GM20431 (cell line): ENCODE data around the gene EID3.
"Not testable (repeated sequence)": the region's sequence is repeated elsewhere in the genome, so short reads cannot be mapped to it uniquely, and the experiment has no call there.

Experiments used
- in situ Hi-C: fragments of 300-500 bp; cut with MseI, MboI; formaldehyde crosslinking; loops from one replicate; pipeline ENCODE4 v1.15.0; 2020; ENCODE audit warnings: low sequenced_read_pairs; ENCODE audit not compliant: unreplicated experiment

The EID3 gene

DNA sequence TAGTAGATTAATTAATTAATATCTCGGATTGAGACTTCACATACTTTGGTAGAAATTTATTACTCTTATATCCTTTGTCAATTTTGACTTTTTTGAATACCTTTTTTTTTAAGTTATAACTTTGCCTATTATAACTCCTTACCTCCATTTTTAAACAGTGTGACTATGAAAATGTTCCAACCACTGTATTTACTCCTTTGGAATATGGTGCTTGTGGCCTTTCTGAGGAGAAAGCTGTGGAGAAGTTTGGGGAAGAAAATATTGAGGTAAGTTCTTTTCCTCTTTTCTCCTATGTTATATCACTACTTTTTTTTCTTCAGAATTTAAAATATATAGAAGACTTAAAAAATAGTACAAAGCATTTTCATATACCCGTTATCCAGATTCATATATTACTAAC, 27.8 kb downstream of the EID3 start:
- in situ Hi-C loops, result no loop called here

DNA sequence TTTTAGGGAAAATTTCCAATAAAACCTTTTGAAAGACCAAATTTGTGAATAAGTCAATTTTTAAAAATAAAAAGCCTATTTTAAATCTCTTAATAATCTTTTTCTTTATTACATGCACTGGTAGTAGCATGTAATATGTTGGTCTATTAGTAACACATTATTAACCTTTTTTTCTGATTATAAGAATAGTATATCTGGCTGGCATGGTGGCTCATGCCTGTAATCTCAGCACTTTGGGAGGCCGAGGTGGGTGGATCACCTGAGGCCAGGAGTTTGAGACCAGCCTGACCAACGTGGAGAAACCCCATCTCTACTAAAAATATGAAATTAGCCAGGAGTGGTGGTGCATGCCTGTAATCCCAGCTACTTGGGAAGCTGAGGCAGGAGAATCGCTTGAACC, 28.7 kb downstream of the EID3 start:
- in situ Hi-C loops, result not testable (repeated sequence)

DNA sequence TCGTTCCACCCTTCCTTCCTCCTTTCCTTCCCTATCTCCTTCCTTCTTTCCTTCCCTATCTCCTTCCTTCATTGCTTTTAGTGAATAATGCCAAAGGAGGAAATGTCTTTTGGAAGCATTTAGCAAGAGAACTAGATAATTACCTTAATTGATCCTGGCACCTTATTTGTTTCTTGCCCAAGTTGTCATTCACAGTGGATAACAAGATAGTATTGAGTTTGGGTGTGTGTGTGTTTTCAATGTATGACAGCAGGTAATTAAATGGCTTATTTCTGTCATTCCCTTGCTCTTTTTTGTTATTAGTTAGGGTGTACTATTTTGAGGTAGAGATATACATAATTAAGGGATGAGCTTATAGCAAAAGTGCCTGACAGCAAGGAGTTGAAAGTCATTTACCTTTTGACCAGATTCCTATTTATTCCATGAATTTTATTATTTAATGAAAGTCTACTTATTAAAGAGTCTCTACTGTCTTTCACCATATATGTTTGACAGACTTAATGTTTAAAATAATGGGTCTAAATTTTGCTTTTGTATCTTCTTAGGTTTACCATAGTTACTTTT, 30.2 kb downstream of the EID3 start:
- in situ Hi-C loops, result no loop called here

DNA sequence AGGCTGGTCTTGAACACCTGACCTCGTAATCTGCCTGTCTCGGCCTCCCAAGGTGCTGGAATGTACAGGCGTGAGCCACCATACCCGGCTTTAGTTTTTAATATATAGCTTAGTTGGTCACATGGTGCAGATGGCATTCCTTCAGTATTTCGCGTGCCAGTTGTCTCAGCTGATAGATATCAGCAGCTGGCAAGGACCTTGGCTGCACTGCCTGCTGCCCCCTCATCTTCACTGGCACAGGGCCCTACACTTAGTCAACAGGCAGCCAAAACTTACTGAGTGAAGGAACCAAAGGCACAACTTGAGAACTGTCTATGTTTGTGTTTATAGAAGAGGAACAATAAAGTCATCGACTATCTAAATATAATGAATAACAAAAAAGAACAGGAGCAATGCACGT, 31.0 kb downstream of the EID3 start:
- in situ Hi-C loops, result no loop called here

DNA sequence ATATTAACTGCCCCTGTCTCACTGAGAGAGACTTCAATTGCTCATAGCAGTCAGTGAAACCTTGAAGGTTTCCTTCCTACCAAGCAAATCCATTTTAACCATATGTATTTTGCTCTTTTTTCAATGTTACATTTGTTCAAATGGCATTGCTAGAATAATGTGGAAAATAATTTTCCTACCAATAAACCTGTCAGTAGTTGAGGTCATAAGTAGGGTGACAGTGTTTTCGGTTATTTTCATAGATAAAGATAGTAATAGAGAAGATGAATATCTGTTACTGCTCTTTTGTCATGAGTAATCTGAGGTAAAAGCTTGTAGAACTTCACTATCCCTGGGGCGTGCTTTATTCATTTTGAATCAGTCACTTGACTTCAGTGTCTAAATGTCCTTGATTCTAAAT, 32.6 kb downstream of the EID3 start:
- in situ Hi-C loops, result no loop called here

DNA sequence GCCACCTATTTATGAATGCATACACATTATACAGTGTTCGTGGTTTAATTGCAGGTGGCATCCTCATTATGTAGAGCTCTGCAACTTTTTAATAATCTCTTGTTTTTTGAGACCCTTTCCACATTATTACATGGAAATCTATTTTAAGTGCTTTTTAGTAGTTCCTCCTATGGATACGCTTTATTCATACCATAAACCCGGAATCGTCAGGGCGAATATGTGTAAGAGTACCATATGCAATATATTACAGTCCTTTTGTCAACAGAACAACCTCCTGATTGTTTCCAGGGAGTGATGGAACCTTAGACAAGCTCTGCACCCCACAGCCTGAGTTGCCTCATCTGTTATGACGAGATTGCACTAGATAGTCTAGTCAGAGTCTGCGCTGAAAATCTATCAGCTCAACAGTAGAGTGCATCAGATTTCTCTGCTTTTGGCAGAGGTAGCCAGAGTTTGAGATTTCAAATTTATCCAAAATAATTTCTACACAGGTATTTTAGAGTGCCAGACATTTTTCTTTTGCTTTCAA, 33.6 kb downstream of the EID3 start:
- in situ Hi-C loops, result no loop called here

DNA sequence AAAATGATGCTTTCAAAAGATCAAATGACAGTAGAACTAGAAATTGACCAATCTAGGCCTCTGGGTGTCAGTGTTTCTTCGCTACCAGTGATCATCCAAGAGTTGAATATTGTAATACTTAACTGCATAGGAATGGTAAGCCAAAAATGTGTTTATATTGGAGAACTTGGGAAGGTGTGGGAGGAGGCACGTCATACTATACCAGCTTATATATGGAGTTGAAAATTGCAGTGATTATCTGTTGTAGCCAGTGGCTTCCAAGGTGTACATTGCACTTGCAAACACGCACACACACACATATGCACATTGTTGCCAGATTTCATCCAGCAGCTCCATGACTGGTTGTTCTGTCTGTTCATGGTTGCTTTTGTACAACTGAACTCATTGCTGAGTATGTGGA, 36.1 kb downstream of the EID3 start:
- in situ Hi-C loops, result no loop called here

DNA sequence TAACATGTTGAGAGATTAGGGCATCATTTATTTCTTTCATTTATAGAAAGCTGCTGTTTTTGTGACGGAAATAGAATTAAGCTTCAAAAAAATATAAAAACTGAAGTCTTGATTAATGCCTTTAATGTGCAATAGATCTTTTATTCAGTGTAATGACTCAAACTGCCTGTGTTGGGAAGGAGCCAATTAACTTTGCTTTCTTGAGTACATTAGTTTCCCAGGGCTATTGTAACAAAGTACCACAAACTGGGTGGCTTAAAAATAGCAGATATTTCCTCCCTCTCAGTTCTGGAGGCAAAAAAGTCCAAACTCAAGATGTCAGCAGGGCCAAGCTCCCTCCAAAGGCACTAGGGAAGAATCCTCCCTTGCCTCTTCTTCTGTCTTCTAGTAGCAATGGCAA, 36.6 kb downstream of the EID3 start:
- in situ Hi-C loops, result no loop called here

DNA sequence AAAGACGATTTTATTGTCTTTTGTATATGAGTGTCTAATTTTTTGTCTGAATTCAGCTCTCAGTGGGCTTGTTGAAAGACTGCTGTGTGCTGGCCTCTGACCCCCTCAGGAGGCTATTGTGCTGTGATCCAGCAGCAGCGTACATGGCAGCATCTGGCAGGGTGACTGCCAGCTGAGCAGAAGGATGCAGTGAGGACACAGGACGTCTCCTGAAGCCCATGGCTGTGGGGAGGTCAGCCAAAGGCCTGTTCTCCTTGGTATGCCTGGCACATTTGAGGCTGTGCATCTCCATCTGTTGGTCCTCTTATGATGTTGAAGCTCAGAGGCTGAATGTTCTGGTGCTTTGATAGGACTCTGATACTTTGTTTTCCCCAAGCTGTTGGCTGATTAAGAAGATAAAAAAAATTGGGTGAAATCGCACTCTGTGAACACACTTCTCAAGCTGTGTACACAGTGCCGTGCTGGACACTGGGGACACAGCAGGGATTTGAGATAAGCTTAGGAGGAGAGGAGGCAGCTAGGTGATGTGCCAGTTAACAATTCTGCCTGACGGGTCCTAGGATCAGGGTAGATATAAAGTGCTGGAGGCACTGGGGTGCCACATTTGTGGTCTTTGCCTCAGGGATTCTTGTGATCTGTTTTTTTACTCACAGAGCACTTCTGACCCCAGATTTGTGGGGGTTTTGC, 37.5 kb downstream of the EID3 start:
- in situ Hi-C loops, result no loop called here

DNA sequence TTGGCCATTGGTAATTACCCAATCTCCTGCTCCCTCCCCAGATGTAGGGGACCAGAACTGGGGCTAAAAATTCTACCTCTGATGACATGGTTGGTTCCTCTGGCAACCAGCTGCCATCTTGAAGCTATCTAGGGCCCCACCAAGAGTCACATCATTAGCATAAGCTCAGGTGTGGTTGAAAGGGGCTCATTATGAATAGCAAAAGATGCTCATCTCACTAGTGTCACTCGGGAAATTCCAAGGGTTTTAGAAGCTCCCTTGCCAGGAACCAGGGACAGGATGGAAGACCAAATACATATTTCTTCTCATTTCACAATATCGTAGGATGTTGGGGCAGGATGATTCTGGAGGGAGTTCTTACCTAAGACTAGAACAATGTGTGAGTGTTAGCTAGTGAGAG, 38.6 kb downstream of the EID3 start:
- in situ Hi-C loops, result no loop called here

DNA sequence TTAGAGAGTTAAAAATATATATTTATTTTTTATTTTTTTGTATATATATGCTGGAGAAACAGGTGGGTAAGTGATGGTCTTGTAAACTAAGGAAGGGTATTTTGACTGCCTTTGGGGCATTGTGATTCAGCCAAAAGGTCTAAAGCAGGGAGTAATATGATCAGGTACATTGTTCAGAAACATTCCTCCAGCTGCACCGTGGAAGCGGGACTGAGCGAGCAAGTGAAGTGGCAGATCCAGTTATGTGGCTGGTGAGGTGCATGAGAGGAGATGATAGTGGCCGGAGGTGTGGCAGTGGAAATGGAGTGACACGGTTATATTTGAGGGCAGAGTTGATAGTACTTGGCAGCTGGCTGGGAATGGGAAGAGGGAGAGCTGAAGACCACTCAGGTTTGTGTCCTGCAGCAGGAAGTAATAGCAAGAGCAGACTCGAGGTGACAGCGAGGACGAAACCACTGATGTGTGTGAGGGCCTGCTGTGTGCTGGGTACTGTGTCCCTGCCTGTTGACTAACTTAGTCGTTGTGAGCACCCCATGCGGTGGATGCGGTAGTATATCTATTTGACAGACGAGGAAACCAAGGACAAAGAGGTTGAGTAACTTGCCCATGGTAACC, 39.2 kb downstream of the EID3 start:
- in situ Hi-C loops, result no loop called here

DNA sequence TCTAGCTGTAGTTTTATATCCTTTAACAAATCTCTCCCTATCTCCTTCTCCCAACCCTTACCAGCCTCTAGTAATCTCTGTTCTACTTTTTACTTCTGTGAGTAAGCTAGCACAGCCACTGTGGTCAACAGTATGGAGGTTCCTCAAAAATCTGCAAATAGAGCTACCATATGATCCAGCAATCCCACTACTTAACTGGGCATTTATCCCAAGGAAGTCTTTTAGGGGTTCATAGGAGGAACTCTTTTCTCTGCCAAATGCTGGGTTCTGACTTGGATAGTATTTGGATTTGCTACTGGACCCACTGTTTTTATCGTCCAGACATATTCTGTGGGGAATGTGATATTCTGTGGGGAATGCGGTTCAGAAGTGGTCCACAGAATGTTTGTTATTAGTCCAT, 41.1 kb downstream of the EID3 start:
- in situ Hi-C loops, result no loop called here

DNA sequence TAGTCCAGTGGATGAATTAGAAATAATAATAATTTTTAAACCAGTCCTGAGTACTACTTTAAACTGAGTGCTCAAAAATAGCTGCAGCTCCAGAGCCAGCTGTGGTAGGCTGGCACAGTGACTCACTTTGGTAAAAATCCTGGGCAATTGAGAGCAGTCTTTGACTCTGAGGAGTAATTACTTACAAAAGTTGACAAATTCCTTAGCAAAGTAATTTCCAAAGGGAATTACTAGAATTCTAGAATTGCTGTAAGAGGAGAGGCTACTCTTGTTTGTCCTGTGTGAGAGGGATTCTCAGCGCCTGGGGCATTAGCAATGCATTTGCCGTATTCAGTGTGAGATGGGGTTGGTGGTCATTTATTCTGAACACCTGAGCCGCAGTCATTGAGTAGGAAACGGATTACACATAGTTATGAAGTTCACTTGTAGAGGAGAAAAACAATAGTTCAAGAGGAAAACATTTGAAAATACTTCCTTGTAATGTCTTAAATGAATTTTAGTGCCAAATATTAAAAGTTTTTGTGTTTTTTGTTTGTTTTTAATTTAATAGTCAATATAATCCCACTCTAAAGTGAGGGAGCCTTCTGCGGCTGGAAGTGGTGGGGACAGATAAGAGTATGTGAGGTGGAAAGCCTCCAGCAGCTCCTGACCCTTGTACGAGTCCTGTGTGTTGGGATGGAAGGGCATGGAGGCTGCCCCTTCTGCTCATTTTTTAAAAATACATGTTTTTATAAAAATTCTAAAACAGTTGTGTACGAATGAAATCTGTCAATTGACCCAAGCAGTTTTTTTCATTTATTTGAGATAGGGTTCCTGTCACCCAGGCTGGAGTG, 41.9 kb downstream of the EID3 start:
- in situ Hi-C loops, result no loop called here

DNA sequence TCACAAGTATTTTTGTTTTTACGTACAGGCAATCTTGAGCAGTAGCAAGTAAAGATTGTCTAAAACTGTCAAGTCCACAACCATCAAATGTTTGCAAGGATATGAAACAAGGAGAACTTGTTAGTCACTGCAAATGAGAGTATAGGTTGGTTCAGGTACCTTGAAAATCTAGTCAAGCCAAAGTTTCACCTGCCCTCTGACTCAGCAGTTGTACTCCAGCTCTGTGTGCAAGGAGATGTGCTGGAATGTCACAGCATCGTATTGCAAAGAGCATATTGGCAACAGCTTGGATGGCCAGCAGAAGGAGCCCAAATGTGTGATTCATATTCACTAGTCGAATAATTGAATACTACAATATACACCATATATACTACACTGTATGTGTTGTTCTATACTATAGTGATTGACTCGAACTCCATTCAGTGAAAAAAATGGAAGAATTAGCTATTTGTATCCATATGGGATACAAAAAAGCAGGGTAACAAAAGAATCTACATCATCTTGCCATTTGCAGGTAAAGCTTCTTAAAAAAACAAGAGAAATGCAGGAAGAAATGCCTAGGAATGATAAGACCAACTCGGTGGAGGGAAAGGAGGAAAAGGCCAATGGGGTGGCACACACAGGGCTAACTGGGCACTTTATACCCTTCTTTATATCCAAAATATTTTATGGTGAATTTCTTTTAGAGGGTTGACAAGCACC, 44.0 kb downstream of the EID3 start:
- in situ Hi-C loops, result no loop called here

DNA sequence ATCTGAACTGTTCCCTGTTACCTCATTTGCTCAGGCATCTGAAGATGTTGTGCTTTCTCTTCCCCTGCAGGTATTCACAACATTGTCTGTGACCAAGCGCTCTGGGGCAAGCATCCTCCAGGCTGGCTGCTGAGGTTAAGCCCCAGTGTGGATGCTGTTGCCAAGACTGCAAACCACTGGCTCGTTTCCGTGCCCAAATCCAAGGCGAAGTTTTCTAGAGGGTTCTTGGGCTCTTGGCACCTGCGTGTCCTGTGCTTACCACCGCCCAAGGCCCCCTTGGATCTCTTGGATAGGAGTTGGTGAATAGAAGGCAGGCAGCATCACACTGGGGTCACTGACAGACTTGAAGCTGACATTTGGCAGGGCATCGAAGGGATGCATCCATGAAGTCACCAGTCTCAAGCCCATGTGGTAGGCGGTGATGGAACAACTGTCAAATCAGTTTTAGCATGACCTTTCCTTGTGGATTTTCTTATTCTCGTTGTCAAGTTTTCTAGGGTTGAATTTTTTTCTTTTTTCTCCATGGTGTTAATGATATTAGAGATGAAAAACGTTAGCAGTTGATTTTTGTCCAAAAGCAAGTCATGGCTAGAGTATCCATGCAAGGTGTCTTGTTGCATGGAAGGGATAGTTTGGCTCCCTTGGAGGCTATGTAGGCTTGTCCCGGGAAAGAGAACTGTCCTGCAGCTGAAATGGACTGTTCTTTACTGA, 44.9 kb downstream of the EID3 start:
- in situ Hi-C loops, result no loop called here

DNA sequence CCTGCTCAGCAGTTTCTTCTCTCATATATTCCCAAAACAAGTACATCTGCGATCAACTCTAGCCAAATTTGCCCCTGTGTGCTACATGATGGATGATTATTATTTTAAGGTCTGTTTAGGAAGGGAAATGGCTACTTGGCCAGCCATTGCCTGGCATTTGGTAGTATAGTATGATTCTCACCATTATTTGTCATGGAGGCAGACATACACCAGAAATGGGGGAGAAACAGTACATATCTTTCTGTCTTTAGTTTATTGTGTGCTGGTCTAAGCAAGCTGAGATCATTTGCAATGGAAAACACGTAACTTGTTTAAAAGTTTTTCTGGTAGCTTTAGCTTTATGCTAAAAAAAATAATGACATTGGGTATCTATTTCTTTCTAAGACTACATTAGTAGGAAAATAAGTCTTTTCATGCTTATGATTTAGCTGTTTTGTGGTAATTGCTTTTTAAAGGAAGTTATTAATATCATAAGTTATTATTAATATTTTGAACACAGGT, 45.5 kb downstream of the EID3 start:
- in situ Hi-C loops, result no loop called here

DNA sequence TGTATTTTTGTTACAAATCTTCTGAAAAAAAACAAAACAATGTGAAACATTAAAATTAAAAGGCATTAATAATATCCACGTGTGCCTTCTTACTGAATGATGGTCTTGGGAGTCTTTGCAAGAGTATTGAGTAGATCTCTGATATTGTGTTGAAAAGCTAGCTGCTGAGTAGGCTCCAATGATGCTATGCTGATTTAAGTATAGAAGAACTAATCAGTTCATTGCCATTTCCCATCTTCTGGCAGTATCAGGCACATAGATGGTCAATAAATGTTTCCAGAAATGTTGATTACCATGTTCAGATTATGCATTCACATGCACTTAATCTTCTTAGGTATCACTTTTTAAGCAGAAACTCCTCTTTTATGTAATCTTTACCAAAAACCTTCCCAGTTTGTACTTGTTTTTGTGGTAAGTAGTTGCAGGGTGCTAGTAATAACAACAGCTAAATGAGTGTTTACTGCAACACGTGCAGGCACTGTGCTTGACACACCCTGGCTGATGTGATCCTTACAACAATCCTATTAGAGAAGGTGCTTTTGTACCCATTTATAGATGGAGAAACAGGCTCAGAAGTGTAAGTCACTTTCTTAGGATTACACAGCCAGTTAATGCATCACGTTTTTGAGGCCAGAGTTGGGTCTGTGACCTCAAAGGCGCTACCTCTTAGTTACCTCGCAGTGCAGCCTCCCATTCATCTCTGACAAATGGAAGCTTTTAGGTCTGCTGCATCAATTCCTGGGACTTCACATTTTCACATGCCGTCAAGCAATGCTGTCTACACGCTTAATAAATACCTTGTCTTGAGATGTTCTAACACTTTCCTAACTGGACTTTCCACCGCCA, 46.9 kb downstream of the EID3 start:
- in situ Hi-C loops, result loop anchor here (10.0 to 25.0 kb wide), 2 partner anchors 146 to 712 kb away; no protein-coding TSS in a partner anchor
